H1 (cell line): Measurements from ENCODE around the gene CALHM2. TPM values are rescaled to one million over a fixed set of nuclear protein-coding genes. Genes with fewer than 3 reads are reported as not detected.

Experiments used
- GABPA ChIP-seq: IDR thresholded peaks from 2 replicates; pipeline ENCODE4 v1.6.1; 2011; ENCODE audit warnings: mild to moderate bottlenecking, low read length, moderate library complexity, borderline replicate concordance; ENCODE audit not compliant: insufficient read depth
- HDAC6 ChIP-seq: IDR thresholded peaks from one replicate; pipeline ENCODE4 v1.7.1; 2012; ENCODE audit warnings: low read depth, mild to moderate bottlenecking, inconsistent platforms, low read length, moderate library complexity
- PHF8 ChIP-seq: fragments of 200-600 bp; sonication (generic); conservative IDR thresholded peaks from 2 replicates; pipeline ENCODE4 v1.7.1; 2012; ENCODE audit warnings: low read depth, mild to moderate bottlenecking, inconsistent platforms, low read length, moderate library complexity
- RBBP5 ChIP-seq: IDR thresholded peaks from 2 replicates; pipeline ENCODE4 v1.7.1; 2012; ENCODE audit warnings: low read depth, mild to moderate bottlenecking, inconsistent platforms, low read length, moderate library complexity, borderline replicate concordance
- SRF ChIP-seq: IDR thresholded peaks from 2 replicates; pipeline ENCODE4 v1.6.1; 2011; ENCODE audit warnings: mild to moderate bottlenecking, low read depth, low read length, moderate library complexity
- polyA plus RNA-seq, 7 experiments: library from polyadenylated mRNA; depleted of rRNA in 3 of 7; stranded (reverse) in 5 of 7; unstranded in 2 of 7; fragments of >200 nt in 5 of 7; fragments of 200-250 nt in 2 of 7; gene quantifications; 1 replicate in 5 of 7; 2 replicates in 1 of 7; 4 replicates in 1 of 7; pipeline versions ENCODE4 v1.2.1 to v1.2.3, GENCODE V29; 2011 to 2013; ENCODE audit warnings: missing spikeins in 2 of 7, mixed read lengths in 2 of 7
- total RNA-seq: library from RNA; stranded (reverse); fragmentation: NEBNext Ultra II Directional; extraction: Animal tissue kit (Norgen Biotek cat#: 25700); gene quantifications from 2 replicates; pipeline ENCODE4 v1.2.1, GENCODE V29; 2021
- TF ChIP-seq, protein P1 (sequence below): IDR thresholded peaks from 2 replicates; pipeline ENCODE4 v1.6.1; 2011; ENCODE audit warnings: low read length, improper control_type of control experiment

The CALHM2 gene
- total and polyA plus RNA-seq, 2 of the 8 experiments (the other 6 are each of a cell fraction or from before 2014, with no cell fraction given), result 1.2 to 2.4 TPM

DNA sequence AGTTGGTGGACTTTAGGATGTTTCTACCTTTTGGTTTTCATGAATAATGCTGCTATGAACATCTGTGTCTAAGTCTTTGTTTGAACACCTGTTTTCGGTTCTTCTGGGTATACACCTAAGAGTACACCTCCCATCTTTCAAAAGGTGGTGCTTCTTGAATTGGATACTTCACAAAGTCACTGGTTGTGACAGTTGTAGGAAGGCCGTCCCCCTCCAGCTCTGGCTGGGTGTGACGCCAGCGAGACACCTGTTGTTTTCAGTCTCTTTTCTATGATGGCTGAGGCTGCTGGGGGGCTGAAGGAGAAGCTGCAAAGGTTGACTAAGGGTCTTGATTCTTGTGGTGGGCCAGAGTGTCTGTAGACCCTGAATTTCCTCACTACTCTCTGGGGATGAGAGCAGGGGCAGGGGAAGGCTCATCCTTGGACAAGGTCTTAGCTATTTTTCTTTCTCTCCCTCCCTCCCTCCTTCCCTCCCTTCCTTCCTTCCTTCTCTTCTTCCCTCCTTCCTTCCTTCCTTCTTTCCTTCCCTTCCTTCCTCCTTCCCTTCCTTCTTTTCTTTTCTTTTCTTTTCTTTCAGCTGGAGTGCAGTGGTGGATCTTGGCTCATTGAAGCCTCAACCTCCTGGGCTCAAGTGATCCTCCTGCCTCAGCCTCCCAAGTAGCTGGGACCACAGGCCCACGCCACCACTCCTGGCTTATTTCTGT, 46.9 kb upstream of the CALHM2 start (continued):
- TF ChIP-seq, protein P1, sequence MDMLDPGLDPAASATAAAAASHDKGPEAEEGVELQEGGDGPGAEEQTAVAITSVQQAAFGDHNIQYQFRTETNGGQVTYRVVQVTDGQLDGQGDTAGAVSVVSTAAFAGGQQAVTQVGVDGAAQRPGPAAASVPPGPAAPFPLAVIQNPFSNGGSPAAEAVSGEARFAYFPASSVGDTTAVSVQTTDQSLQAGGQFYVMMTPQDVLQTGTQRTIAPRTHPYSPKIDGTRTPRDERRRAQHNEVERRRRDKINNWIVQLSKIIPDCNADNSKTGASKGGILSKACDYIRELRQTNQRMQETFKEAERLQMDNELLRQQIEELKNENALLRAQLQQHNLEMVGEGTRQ, result no peak
- TF ChIP-seq RBBP5 (no peak), GABPA (no peak), PHF8 (no peak), HDAC6 (no peak), SRF (no peak)
